NB4 (cell line): ENCODE results near the gene MASP1.

Source experiments
- CTCF ChIP-seq: IDR thresholded peaks from one replicate; pipeline ENCODE4 v1.5.1; 2012; ENCODE audit warnings: low read depth, low read length
- POLR2A ChIP-seq: IDR thresholded peaks from 2 replicates; pipeline ENCODE4 v1.6.1; 2011; ENCODE audit warnings: mild to moderate bottlenecking; ENCODE audit not compliant: insufficient read length; ENCODE audit errors: extremely low read depth

- TF ChIP-seq POLR2A (no peak), CTCF (no peak)
These were observed 93.0 kb downstream of the MASP1 start for GRCh38 chr3:187198490-187198889.
